Measurements from ENCODE around the gene NUMB. TPM values are rescaled to one million over a fixed set of nuclear protein-coding genes. Genes with fewer than 3 reads are reported as not detected.

Gene NUMB
- polyA plus RNA-seq, 4 donors = 38.5 to 87.9 (median 55.4) TPM

GRCh38 chr14:73269729-73270531, 188.4 kb downstream of the NUMB start:
- no peaks in the 10 kb centered on the region for H3K9me3 ChIP-seq (ENCODE audit: control insufficient read depth in 2 of 2, insufficient read depth in 1 of 2, low read depth in 1 of 2, low read length in 1 of 2)
- H3K36me3 ChIP-seq (ENCODE audit: control insufficient read depth in 3 of 3, insufficient read depth in 2 of 3, low read depth in 1 of 3, low read length in 3 of 3) = peaks cover 2 to 65% (median 7%) of the 10 kb centered on the region in 3 donors
- DNase-seq (peak; percentile 17 to 40), FAIRE-seq (no peak)
- no peak overlapping the region for H3K27ac ChIP-seq (ENCODE audit: low read depth in 1 of 3, low read length in 2 of 3)
- WGBS, 3 donors = 26 to 38% (median 34%) methylated on average over 48 of the region's 48 CpGs
- no peaks in the 10 kb centered on the region for H3K27me3 ChIP-seq (ENCODE audit: control insufficient read depth in 3 of 3, insufficient read depth in 3 of 3, low read length in 3 of 3)
- H3K4me1 ChIP-seq (ENCODE audit: control insufficient read depth in 3 of 3, insufficient read depth in 2 of 3, low read depth in 1 of 3, low read length in 2 of 3) = peaks cover 0 to 9% (median 0%) of the 10 kb centered on the region in 3 donors
- H3K4me3 ChIP-seq (ENCODE audit: low read depth in 1 of 3, low read length in 3 of 3) = peak overlapping the region in 2 of 3 donors; percentile 8 to 17

DNA sequence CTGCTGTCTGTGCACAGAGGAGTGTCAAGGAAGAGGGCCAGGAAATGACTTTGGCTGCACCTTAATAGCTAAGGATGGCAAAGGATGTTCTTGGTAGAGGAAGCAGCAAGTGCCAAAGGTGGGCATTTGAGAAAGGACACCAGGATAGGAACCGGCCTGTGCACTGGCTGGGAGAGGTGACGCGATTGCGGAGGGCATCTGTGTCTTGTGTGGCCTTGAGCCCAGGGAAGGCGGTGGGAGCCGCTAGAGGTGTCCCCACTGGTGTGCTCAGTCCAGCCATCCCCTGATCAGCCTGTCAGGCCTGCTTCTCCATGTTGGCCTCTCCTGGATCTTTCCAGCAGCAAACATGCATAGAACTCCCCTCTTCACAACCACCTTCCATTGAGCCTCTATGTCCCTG, 190.9 kb downstream of the NUMB start:
- Histone ChIP-seq H3K4me3 (ENCODE audit: low read depth in 1 of 3, low read length in 3 of 3) (no peak overlapping the region), H3K4me1 (ENCODE audit: control insufficient read depth in 3 of 3, insufficient read depth in 2 of 3, low read depth in 1 of 3, low read length in 2 of 3) (peaks cover 0 to 26% (median 0%) of the 10 kb centered on the region in 3 donors), H3K36me3 (ENCODE audit: control insufficient read depth in 3 of 3, insufficient read depth in 2 of 3, low read depth in 1 of 3, low read length in 3 of 3) (peaks cover 0 to 80% (median 2%) of the 10 kb centered on the region in 3 donors), H3K9me3 (ENCODE audit: control insufficient read depth in 2 of 2, insufficient read depth in 1 of 2, low read depth in 1 of 2, low read length in 1 of 2) (no peaks in the 10 kb centered on the region), H3K27ac (ENCODE audit: low read depth in 1 of 3, low read length in 2 of 3) (no peak overlapping the region), H3K27me3 (ENCODE audit: control insufficient read depth in 3 of 3, insufficient read depth in 3 of 3, low read length in 3 of 3) (no peaks in the 10 kb centered on the region)
- 97 to 98% (median 97%) methylated on average over 6 of the region's 6 CpGs for WGBS, 3 donors
- FAIRE-seq (no peak), DNase-seq (no peak)

DNA sequence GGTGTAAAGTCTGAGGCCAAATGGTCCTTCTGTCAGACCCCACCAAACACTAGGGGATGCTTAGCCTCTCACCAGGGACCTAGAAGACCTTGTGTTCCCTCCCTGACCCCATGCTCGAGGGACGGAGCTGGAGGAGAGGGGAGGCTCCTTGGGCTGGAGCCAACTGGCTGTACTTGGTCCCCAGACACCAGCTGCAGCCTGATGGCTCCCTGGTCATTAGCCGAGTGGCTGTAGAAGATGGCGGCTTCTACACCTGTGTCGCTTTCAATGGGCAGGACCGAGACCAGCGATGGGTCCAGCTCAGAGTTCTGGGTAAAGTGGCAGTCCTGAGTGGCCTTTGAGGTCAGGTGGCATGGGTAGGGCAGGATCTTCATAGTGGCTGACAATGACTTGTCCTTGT, 192.0 kb downstream of the NUMB start:
- peaks cover 0 to 89% (median 0%) of the 10 kb centered on the region in 3 donors for H3K36me3 ChIP-seq (ENCODE audit: control insufficient read depth in 3 of 3, insufficient read depth in 2 of 3, low read depth in 1 of 3, low read length in 3 of 3)
- H3K4me3 ChIP-seq (ENCODE audit: low read depth in 1 of 3, low read length in 3 of 3) = no peak overlapping the region
- no peaks in the 10 kb centered on the region for H3K9me3 ChIP-seq (ENCODE audit: control insufficient read depth in 2 of 2, insufficient read depth in 1 of 2, low read depth in 1 of 2, low read length in 1 of 2)
- DNase-seq (no peak), FAIRE-seq (no peak)
- H3K27me3 ChIP-seq (ENCODE audit: control insufficient read depth in 3 of 3, insufficient read depth in 3 of 3, low read length in 3 of 3) = no peaks in the 10 kb centered on the region
- no peak overlapping the region for H3K27ac ChIP-seq (ENCODE audit: low read depth in 1 of 3, low read length in 2 of 3)
- peaks cover 0 to 26% (median 0%) of the 10 kb centered on the region in 3 donors for H3K4me1 ChIP-seq (ENCODE audit: control insufficient read depth in 3 of 3, insufficient read depth in 2 of 3, low read depth in 1 of 3, low read length in 2 of 3)
- WGBS, 3 donors = 69 to 82% (median 79%) methylated on average over 7 of the region's 7 CpGs

DNA sequence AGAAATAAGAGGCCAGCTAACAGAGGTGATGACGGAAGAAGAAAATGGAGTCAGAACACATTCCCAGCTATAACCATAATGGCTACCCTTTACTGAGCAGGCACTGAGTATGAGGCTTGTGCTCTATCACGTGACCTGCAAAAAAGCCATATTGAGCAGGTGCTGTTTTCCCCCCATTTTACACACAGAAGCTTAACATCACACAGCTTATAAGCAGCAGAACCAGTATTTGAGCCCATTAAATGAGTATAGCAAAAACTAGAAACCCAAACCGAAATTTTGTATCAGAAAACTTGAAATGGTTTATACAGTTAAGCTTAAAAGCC, 192.7 kb downstream of the NUMB start:
- FAIRE-seq (no peak), DNase-seq (no peak)
- Histone ChIP-seq H3K36me3 (ENCODE audit: control insufficient read depth in 3 of 3, insufficient read depth in 2 of 3, low read depth in 1 of 3, low read length in 3 of 3) (peaks cover 0 to 92% (median 0%) of the 10 kb centered on the region in 3 donors), H3K9me3 (ENCODE audit: control insufficient read depth in 2 of 2, insufficient read depth in 1 of 2, low read depth in 1 of 2, low read length in 1 of 2) (no peaks in the 10 kb centered on the region), H3K27ac (ENCODE audit: low read depth in 1 of 3, low read length in 2 of 3) (no peak overlapping the region), H3K27me3 (ENCODE audit: control insufficient read depth in 3 of 3, insufficient read depth in 3 of 3, low read length in 3 of 3) (no peaks in the 10 kb centered on the region), H3K4me1 (ENCODE audit: control insufficient read depth in 3 of 3, insufficient read depth in 2 of 3, low read depth in 1 of 3, low read length in 2 of 3) (peaks cover 0 to 26% (median 0%) of the 10 kb centered on the region in 3 donors), H3K4me3 (ENCODE audit: low read depth in 1 of 3, low read length in 3 of 3) (no peak overlapping the region)
- 89 to 93% (median 90%) methylated on average over 3 of the region's 3 CpGs for WGBS, 3 donors

DNA sequence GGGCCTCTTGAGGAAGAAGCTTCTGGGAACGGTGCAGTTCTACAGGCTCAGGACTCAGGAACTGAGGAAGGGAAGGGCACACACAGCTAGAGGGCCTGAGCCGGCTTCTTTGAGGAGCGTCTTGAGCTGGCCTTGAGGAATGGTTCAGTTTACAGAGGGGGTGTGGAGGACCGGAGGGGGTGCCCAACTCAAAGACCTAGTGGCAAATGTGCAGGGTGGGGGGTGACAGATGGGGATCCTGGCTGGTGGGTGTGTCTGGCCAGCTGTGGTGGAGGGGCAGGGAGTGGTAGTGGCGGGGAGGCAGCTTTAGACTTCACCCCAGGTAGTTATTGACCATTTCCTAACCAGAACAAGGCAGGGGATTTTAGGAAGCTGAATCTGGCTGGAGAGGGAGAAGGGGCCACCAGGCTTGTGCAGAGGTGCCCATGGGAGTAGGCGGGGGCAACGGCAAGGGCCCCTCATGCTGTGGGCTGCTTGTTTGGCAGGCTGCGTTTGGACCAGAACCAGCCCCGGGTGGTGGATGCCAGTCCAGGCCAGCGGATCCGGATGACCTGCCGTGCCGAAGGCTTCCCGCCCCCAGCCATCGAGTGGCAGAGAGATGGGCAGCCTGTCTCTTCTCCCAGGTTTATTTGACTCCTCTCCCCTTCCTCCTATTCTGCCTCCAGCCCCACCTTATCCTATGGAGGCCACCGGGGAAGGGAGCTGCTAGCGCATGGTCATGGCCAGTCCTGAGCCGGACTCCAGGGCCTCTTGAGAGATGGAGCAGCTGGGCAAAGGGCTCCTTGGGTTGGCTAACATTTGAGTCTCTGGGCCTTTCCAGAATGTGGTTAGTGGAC, 193.2 kb downstream of the NUMB start:
- WGBS, 3 donors = 63 to 78% (median 70%) methylated on average over 14 to 18 of the region's 18 CpGs
- FAIRE-seq = no peak
- Histone ChIP-seq H3K27ac (ENCODE audit: low read depth in 1 of 3, low read length in 2 of 3) (peak overlapping the region in 1 of 3 donors; percentile 59), H3K27me3 (ENCODE audit: control insufficient read depth in 3 of 3, insufficient read depth in 3 of 3, low read length in 3 of 3) (no peaks in the 10 kb centered on the region), H3K9me3 (ENCODE audit: control insufficient read depth in 2 of 2, insufficient read depth in 1 of 2, low read depth in 1 of 2, low read length in 1 of 2) (no peaks in the 10 kb centered on the region), H3K36me3 (ENCODE audit: control insufficient read depth in 3 of 3, insufficient read depth in 2 of 3, low read depth in 1 of 3, low read length in 3 of 3) (peaks cover 0 to 93% (median 0%) of the 10 kb centered on the region in 3 donors), H3K4me1 (ENCODE audit: control insufficient read depth in 3 of 3, insufficient read depth in 2 of 3, low read depth in 1 of 3, low read length in 2 of 3) (peaks cover 0 to 26% (median 0%) of the 10 kb centered on the region in 3 donors), H3K4me3 (ENCODE audit: low read depth in 1 of 3, low read length in 3 of 3) (no peak overlapping the region)
- no peak for DNase-seq

- peaks cover 0 to 95% (median 0%) of the 10 kb centered on the region in 3 donors for H3K36me3 ChIP-seq (ENCODE audit: control insufficient read depth in 3 of 3, insufficient read depth in 2 of 3, low read depth in 1 of 3, low read length in 3 of 3)
- H3K27ac ChIP-seq (ENCODE audit: low read depth in 1 of 3, low read length in 2 of 3) = peak overlapping the region in 1 of 3 donors; percentile 59
Observed at GRCh38 chr14:73264080-73264884, 194.1 kb downstream of the NUMB start.

DNA sequence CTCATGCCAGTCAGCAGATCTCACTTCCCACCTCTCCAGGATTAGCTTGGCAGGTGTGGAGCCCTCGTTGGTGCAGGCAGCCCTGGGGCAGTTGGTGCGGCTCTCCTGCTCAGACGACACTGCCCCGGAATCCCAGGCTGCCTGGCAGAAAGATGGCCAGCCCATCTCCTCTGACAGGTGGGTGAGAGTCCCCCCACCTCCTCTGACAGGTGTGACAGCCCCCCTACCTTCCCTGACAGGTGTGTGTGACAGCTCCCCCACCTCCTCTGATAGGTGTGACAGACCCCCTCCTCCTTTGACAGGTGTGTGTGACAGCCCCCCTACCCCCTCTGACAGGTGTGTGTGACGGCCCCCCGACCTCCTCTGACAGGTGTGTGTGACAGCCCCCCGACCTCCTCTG, 194.7 kb downstream of the NUMB start:
- H3K4me1 ChIP-seq (ENCODE audit: control insufficient read depth in 3 of 3, insufficient read depth in 2 of 3, low read depth in 1 of 3, low read length in 2 of 3) = peaks cover 0 to 22% (median 0%) of the 10 kb centered on the region in 3 donors
- WGBS, 3 donors = 57 to 76% (median 70%) methylated on average over 7 of the region's 7 CpGs
- H3K36me3 ChIP-seq (ENCODE audit: control insufficient read depth in 3 of 3, insufficient read depth in 2 of 3, low read depth in 1 of 3, low read length in 3 of 3) = peaks cover 0 to 100% (median 0%) of the 10 kb centered on the region in 3 donors
- no peak overlapping the region for H3K4me3 ChIP-seq (ENCODE audit: low read depth in 1 of 3, low read length in 3 of 3)
- H3K9me3 ChIP-seq (ENCODE audit: control insufficient read depth in 2 of 2, insufficient read depth in 1 of 2, low read depth in 1 of 2, low read length in 1 of 2) = no peaks in the 10 kb centered on the region
- H3K27ac ChIP-seq (ENCODE audit: low read depth in 1 of 3, low read length in 2 of 3) = no peak overlapping the region
- FAIRE-seq (no peak), DNase-seq (no peak)
- no peaks in the 10 kb centered on the region for H3K27me3 ChIP-seq (ENCODE audit: control insufficient read depth in 3 of 3, insufficient read depth in 3 of 3, low read length in 3 of 3)

More at GRCh38 chr14:73264080-73264884, 194.1 kb downstream of the NUMB start:
- 63 to 82% (median 74%) methylated on average over 20 to 23 of the region's 23 CpGs for WGBS, 3 donors
- DNase-seq = peak in 1 of 2 donors; percentile 75
- no peaks in the 10 kb centered on the region for H3K9me3 ChIP-seq (ENCODE audit: control insufficient read depth in 2 of 2, insufficient read depth in 1 of 2, low read depth in 1 of 2, low read length in 1 of 2)
- no peak for FAIRE-seq
- H3K4me3 ChIP-seq (ENCODE audit: low read depth in 1 of 3, low read length in 3 of 3) = no peak overlapping the region
- peaks cover 0 to 22% (median 0%) of the 10 kb centered on the region in 3 donors for H3K4me1 ChIP-seq (ENCODE audit: control insufficient read depth in 3 of 3, insufficient read depth in 2 of 3, low read depth in 1 of 3, low read length in 2 of 3)
- no peaks in the 10 kb centered on the region for H3K27me3 ChIP-seq (ENCODE audit: control insufficient read depth in 3 of 3, insufficient read depth in 3 of 3, low read length in 3 of 3)

Data from small intestine (tissue), 7 donors.